ENCODE measurements around the gene KCNN4.
"Not testable (repeated sequence)": the region's sequence is repeated elsewhere in the genome, so short reads cannot be mapped to it uniquely, and the experiment has no call there.

- not testable (repeated sequence) for TF ChIP-seq CTCF (IDR thresholded peaks at IDR 0.05); POLR2A (IDR thresholded peaks at IDR 0.05); EP300 (IDR thresholded peaks at IDR 0.05; ENCODE audit: low read depth); POLR2AphosphoS5 (IDR thresholded peaks at IDR 0.05)
These were observed 25.6 kb upstream of the KCNN4 start for GRCh38 chr19:43806401-43806800.

All from transverse colon (tissue), 4 donors.